GM20000 (cell line): ENCODE measurements around the gene DYNC2H1.

ENCODE experiments used
- DNase-seq: peaks from one replicate; pipeline ENCODE4 v3.0.0; 2012; ENCODE audit warnings: low spot score
- CTCF ChIP-seq: IDR thresholded peaks from 2 replicates; pipeline ENCODE4 v1.5.1; 2012; ENCODE audit warnings: mild to moderate bottlenecking, control low read depth; ENCODE audit errors: extremely low read depth, missing control alignments

The DYNC2H1 gene

GRCh38 chr11:103147627-103148026 lies 38.4 kb downstream of the DYNC2H1 start:
- no peak for TF ChIP-seq CTCF
- no peak for DNase-seq

DNA sequence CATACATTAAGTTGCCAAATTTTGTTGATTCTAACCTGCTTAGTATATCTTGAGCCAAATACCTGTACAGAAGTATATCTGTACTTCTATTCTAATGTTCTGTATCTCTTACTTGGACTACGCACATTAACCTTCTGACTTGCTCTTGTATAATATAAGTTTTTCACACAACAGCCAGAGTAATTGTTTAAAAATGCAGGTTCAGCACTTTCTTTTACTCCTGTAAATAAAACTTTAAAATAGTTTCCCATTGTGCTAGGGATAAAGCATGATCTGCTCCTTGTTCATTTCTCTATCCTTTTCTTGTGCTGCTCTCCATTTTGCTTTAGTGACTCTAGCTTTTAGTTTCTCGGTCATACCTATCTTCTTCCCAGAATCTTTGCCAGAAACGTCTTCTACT lies 48.3 kb downstream of the DYNC2H1 start:
- no peak for DNase-seq
- TF ChIP-seq CTCF = no peak

DNA sequence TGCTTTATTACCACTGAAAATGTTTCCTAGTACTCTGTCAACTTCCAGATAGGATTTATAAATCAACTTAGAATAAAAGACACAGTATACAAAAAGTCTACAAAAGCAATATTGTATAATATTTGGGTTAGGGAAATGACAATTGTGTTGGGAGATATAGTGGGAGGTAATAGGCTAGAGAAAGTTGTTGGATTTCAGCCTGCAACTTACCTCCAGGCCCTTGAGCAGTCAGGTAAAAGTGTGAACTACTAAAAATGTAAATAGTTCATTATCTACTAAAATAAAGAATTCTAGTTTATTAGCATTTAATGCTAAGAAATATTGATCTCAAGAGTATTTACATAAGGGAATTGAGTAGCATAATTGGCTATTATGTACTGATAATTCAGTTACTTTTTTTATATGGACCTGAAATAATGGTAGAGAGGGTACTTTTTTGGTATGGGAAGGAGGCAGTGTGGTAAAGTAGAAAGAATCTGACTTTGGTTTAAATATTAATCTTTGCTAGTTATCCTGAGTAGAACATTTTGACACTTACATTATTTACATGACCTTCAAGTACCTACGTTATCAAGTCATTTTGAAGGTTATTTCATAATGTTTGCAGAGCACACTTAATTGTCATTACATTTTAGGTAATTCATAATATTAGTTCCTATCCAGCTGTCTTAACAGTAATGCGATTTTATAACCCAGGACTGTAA lies 55.0 kb downstream of the DYNC2H1 start:
- DNase-seq = no peak
- TF ChIP-seq CTCF = no peak

- no peak for TF ChIP-seq CTCF
- DNase-seq = no peak
Observed at GRCh38 chr11:103167166-103167565, 57.9 kb downstream of the DYNC2H1 start.

- no peak for DNase-seq
- no peak for TF ChIP-seq CTCF
Observed at GRCh38 chr11:103170865-103171264, 61.6 kb downstream of the DYNC2H1 start.

GRCh38 chr11:103175461-103176129 lies 66.4 kb downstream of the DYNC2H1 start:
- TF ChIP-seq CTCF = no peak
- no peak for DNase-seq

DNA sequence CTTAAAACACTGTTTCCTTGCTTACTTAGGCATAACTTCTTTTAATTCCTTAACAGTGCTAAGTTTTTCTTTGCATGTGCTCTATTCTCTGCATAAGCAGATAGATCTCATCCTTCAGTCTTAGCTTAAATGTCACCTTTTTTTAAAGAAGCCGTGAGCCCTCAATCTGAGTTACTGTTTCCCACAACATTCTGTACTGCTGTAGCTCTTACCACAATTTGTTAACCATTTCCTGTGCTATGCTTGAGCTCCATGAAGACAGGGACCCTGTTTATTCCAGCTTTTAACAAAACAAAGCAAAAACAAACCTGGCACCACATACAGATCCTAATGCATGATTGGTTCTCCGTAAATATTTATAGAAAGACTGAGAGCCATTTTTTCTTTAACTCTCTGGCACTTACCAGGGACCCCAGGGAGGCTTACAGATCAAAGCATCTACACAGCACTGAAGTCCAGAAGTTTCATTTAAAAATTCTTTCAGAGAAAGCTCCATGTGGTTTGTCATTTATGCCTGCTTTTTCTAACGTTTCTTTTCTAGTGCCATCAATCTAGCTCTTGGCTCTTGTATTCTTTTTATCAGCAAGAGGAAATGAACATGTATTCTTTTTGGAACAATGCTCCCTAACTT lies 74.9 kb downstream of the DYNC2H1 start:
- DNase-seq = no peak
- no peak for TF ChIP-seq CTCF
